Frontal cortex (tissue), 4 donors: ENCODE results near the gene NAA30. TPM values are rescaled to one million over a fixed set of nuclear protein-coding genes. Genes with fewer than 3 reads are reported as not detected.
"Not testable (repeated sequence)": the region's sequence is repeated elsewhere in the genome, so short reads cannot be mapped to it uniquely, and the experiment has no call there.

Experiments used
- DNase-seq, 2 donors: peaks; one replicate each; pipeline ENCODE4 v3.0.0; 2012; ENCODE audit warnings: low spot score in 2 of 2
- FAIRE-seq: peaks from 2 replicates; lab custom pipeline; 2012; peaks lifted over from hg19 to GRCh38; lab: Jason Lieb, UNC
- total RNA-seq: library from RNA; depleted of rRNA; stranded (reverse); fragments of >200 nt; gene quantifications from one replicate; pipeline ENCODE4 v1.2.3, GENCODE V29; 2014
- donor health status: control.
- donor health status: control.
- donor health status: control.

NAA30 gene
- total RNA-seq, result 82.7 TPM

GRCh38 chr14:57390037-57390805, at the start of gene NAA30:
TSS of gene NAA30 (plus strand) at chr14:57390586. CDS start at chr14:57390958, 372 bp downstream.
- no peak for FAIRE-seq
- peak; percentile 71 to 72 for DNase-seq

DNA sequence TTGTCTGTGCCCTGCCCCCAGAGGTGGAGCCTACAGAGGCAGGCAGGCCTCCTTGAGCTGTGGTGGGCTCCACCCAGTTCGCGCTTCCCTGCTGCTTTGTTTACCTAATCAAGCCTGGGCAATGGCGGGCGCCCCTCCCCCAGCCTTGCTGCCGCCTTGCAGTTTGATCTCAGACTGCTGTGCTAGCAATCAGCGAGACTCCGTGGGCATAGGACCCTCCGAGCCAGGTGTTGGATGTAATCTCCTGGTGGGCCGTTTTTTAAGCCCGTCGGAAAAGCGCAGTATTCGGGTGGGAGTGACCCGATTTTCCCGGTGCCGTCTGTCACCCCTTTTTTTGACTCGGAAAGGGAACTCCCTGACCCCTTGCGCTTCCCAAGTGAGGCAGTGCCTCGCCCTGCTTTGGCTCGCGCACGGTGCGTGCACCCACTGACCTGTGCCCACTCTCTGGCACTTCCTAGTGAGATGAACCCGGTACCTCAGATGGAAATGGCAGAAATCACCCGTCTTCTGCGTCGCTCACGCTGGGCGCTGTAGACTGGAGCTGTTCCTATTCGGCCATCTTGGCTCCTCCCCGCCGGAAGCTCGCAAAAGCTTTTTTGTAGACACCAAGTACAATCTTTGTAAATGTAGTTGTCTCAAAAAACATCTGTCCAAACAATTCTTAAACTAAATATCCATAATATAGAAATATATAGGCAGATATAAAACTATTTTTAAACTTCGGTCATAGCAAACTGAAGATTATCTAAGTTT, 46.7 kb upstream of the NAA30 start:
- not testable (repeated sequence) for DNase-seq, FAIRE-seq

GRCh38 chr14:57345106-57345505, 45.3 kb upstream of the NAA30 start:
- no peak for FAIRE-seq
- DNase-seq, result no peak

GRCh38 chr14:57346741-57347140, 43.6 kb upstream of the NAA30 start:
- FAIRE-seq (no peak), DNase-seq (no peak)

DNA sequence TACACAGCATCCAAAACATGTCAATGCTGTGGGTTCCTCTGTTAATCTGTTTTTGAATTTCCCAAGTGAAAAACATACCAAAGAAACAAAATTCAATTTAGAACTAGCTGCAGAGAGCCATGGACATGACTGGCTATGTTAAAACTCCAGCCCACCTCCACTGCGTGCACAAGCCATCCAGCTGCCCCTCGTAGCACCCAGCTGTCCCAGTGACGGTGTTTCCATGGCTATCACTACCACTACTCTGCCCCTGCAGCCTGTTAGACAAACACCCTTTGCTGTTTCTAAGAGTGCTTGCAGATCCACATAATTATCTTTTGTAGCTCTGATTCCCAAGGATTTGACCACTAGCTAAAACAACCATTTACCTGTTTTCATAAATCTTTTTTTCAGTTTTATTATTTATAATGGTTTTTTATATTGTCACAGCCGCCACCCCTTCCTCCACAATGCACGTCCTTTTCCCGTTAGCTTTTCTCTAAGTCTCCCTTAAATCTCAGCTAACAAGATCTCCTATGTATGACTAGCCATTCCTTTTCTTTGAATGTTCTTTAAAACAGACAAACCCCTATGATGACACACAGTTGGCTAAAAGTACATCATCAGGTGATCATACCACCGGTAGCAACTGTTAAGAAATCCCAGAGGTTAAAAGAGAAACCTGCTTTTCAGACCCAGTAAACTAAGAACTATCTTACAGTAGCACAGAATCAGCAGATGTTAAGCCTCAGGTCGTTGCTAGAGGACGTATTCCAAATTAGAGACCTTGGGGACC, 37.8 kb upstream of the NAA30 start:
- DNase-seq, result no peak
- FAIRE-seq, result no peak

- DNase-seq (no peak), FAIRE-seq (no peak)
Observed at GRCh38 chr14:57355081-57355800, 35.1 kb upstream of the NAA30 start.

DNA sequence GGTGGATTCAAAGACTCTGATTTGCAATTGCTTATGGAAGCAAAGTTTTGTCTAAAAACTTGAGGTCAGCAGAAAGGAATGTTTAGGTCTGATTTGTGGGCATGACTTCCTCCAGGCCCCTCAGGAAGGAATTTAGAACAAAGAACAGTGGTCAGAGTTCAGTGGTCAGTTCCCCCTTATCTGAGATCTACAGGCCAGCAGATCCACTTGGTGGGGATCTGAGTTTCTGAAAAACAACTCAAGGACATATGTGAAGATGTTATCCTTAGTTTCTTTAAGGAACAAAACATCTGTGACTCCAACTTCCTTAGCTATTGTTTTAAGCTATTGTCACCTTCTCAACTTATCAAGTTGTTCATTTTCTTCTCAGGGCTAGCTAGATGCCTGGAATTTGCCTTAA, 28.0 kb upstream of the NAA30 start:
- no peak for FAIRE-seq
- DNase-seq, result no peak

- no peak for FAIRE-seq
- no peak for DNase-seq
Observed at GRCh38 chr14:57364659-57365450, 25.5 kb upstream of the NAA30 start.

- not testable (repeated sequence) for FAIRE-seq, DNase-seq
Observed at GRCh38 chr14:57370187-57370586, 20.2 kb upstream of the NAA30 start.

DNA sequence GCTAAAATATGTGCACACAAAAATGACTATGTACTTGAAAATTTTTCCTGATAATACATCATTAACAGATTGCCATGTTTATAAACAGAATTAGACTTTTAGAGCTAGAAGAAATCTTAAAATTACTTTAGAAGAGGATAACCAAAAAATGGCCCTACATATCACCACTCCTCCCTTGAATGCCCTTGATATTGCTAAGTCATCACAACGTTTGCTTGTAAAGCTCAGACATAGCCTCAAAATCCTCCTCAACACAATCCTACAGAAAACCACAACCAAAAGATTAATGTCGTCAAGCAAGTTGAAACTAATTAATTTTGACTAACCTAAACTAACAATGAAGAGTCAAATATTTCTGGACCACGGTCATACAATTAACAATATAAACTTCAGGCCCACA, 19.4 kb upstream of the NAA30 start:
- DNase-seq (no peak), FAIRE-seq (no peak)

DNA sequence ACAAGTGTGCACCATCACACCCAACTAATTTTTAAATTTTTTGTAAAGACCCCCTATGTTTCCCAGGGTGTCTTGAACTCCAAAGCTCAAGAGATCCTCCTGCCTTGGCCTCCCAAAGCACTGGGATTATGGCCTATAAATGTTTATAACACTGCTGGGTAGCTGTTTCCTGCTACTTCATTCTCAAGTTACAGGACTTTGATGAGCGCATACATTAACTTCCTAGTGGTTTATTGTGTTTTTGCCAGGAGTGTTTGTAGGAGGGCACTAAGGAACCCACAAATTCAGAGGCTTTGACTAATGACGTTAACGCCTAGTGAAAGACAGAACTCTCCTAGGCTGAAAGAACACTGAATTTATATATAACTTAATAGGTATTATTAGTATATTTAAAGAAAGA, 15.2 kb upstream of the NAA30 start:
- FAIRE-seq, result no peak
- no peak for DNase-seq

DNA sequence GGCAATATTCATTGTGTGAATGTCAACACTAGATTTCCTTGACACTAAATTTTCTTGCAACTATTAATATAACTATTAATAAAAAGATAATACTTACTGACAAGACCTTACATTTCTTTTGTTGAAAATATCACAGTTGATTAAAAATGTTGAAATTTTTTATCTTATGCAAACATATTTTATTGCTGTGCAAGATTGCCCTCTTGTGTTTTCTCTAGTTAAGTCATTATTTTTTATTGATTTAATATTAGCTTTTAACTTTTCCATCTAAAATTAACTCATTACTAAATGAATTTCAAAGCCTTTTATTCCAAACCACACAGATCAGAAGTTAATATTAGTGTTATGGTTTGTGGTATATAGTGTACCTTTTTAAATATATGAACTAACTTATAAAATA, 11.7 kb upstream of the NAA30 start:
- FAIRE-seq, result peak; percentile 79
- DNase-seq, result no peak

- FAIRE-seq (no peak), DNase-seq (no peak)
Observed at GRCh38 chr14:57380935-57381334, 9.5 kb upstream of the NAA30 start.

DNA sequence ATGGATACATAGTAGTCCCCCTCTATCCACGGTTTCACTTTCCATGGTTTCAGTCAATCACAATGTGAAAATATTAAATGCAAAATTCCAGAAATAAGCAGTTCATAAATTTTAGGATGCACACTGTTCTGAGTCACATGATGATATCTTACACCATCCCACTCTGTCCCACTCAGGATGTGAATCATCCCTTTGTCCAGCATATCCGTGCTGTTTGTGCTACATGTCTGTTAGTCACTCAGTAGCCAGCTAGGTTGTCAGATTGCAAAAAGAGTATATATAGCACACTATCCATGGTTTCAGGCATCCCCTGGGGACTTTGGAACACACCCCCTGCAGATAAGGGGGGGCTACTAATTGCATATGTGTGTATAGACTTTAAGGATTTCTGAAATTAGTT, 8.1 kb upstream of the NAA30 start:
- FAIRE-seq (no peak), DNase-seq (no peak)

GRCh38 chr14:57383125-57383745, 7.2 kb upstream of the NAA30 start:
- DNase-seq, result no peak

DNA sequence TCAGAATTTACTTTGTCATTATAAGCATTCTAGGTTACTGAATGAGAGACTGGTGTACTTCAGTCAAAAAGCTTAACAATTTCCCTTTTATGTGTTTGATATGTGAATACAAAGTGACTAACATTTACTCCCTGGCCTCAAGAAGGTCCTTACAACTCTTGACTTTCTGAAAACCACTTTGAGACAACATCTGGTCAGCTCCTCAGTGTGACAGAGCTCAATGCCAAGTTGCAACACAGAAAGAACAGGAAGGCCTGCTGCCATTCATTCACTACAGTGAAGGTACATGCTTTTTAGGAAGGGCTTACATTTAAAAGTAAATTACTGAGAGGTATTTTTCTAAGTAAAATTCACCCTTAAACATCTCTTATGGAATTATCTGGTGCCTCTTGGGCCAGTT, 2.3 kb upstream of the NAA30 start:
- no peak for DNase-seq
- FAIRE-seq, result no peak

More at GRCh38 chr14:57383125-57383745, 7.2 kb upstream of the NAA30 start:
- no peak for FAIRE-seq

GRCh38 chr14:57389646-57390036, 745 bp upstream of the NAA30 start:
- FAIRE-seq (no peak), DNase-seq (peak in 1 of 2 donors; percentile 11)

GRCh38 chr14:57390806-57391516, 575 bp downstream of the NAA30 start:
- no peak for DNase-seq
- no peak for FAIRE-seq
